ENCODE data around the gene SUPT16H.
"Not testable (repeated sequence)": the region's sequence is repeated elsewhere in the genome, so short reads cannot be mapped to it uniquely, and the experiment has no call there.

The SUPT16H gene

DNA sequence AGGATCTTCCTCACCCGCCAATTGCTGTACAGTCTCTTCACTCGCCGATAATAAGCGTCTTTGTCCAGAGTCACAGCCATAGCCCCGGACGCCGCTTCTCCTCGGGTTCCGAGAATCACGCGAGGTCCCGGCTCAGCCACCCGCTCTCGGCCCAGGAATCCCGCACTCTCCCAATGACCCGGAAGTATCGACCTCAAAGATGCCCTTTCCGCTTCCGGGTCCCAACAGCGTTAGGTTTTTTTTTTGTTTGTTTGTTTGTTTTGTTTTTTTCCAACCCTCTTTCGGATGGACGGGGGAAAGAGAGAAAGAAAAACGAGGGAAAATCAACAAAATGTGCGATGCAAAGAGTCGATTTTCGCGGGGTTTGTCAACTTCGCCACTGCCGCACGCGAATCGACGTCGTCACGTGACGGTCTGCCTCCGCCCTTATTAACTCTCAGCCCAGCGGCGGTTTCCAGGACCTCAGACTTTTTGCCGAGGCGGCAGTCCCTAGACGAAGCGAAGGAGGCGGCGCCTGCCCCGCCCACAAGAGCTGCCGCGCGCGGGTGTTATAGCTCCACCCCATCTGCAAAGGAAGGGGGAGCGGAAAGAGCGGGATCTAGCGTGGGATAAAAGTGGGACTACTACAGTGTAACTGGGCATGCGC is at the start of gene SUPT16H:
Gene SUPT16H (minus strand): TSS at position 172 of the 646 bp plus-strand sequence. CDS start 92 bp downstream, at position 80.
- DNase-seq: peak; percentile 98

DNA sequence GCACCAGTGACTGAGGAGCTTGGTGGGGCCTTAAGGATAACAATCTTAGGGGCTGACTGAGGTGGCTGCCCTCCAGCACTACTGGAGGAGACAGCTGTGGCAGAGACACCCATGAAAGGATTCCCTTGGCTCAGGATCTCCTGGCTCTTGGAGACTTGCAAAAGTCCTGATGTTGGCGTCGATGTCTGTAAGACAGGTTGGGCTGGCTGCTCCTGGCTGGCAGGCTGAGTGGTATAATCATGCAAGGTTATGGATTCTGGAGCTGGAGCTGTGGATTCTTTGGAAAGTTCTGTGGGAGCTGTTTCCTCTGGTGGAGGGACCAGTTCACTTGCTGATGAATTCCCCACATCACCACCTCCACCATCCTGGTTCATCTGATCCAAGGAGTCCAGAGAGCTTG is 47.3 kb upstream of the SUPT16H start:
- DNase-seq: no peak

DNA sequence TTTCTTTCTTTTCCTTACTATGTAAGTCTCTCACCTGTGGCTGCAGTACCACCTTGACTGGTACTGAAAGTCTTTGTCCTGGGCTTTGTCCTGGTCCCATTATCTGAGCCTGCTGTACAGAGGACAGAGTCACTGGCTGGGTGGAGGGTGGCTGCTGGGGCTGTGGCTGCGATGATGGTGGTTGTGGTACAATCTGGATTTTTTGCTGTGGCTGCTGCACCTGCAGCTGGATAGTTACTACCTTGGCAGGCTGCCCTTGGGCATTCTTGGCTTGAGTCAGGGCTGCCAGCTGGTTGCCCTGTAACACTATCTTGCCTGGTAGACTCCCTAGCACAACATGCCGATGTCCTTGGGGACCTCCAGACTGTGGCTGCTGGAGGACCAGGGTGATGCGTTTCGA is 45.1 kb upstream of the SUPT16H start:
- peak; percentile 75 for DNase-seq

DNA sequence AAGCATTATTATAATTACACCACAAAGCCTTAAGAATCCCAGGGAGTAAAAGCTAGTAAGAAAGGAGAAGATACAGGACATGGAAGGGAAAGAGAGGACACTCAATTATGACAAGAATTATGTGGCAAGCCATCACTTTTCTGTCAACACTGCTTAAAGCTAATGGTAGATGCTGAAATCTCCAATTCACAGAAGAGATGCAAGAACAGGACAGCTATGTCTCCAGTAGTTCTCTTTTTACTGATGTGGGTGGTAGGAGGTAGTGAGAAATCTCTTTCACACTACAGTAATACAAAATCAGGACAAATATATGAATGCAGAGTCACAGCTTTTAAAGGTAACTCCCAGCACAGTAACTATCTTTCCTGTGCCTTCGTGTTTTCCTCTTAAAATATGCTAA is 42.9 kb upstream of the SUPT16H start:
- DNase-seq: no peak

DNA sequence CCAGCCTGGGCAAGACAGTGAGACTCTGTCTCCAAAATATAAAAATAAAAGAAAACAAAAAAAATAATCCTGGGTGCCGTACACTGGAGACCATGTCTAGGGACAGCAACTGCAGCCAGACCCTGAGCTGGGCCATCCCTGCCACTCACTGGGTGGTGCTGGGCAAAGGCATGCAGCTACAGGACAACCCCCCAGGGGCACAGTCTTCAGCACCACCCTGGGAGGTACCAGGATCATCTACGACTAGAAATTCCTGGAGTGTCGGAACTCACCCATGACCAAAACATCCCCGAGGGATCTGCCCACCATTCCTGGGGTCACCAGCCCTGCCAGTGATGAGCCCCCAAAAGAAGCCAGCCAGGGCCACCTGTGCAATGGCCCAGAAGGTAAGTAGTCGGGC is 35.7 kb upstream of the SUPT16H start:
- DNase-seq: no peak

DNA sequence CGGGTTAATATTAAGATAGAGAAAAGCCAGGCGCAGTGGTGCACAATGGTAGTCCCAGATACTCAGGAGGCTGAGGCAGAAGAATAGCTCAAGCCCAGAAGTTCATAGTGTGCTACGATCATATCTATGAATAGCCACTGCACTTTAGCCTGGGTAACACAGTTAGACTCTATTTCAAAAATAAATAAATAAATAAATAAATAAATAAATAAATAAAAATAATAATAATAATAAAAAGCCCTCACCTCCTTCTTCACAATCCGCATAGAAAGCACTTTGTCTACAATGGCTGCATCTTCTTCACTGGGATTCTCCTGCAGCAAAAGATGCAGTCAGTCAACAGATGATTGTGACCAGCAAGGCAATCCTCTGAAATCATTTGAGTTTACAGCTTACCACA is 31.5 kb upstream of the SUPT16H start:
- no peak for DNase-seq

DNA sequence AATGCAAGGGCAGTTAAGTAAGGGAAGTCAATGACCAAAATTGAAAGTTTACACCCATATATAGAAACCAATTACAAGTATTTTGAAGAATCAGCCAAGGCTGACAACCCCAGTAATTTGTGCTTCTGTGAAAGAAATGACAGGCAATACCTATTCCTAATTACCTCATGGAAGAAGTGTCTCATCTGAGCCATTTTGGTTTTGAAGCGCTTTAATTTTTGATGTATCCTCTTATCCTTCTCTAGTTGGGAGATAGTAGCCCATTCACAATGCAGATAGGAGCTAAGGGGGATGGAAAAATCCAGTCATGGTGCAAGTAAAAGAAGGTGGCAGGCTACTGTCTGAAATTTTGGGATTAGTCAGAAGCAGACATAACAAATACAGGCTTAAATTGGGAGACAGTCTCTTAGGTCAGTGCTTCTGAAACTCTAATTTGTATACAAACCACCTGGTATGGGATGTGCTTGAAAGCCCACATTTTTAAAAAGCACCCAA is 30.4 kb upstream of the SUPT16H start:
- DNase-seq: no peak

DNA sequence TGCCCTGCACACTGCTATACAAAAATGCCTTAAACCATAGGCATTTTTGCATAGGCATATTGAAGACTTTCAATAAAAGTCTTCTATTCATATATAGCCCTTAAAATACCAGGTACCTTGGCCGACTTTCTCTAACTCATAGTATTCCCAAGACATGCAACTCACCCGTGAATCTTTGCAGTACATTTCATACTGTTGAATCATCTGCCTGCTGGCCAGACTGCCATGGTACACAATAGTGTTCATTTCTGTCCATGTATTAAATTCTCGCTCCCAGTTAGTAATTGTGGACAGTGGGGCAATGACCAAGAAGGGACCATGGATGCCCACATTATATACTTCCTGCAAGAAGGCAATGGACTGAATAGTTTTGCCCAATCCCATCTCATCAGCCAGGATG is 24.3 kb upstream of the SUPT16H start:
- DNase-seq: no peak

DNA sequence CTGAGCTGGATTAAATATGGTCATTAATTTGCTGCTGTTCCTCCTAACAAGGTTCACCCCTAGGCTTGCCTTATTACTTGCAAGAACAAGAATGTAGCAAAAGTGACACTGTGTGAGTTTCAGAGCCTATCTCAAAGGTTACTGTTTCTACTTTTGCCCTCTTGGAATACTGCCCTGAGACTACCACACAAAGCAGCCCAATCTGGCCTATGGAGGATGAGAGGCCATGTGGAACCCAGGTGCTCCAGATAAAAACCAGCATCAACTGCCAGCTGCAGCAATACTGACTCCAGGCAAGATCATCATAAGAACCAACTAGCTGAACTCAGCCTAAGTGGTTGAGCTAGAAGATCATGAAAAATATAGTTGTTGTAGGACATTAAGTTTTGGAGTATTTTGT is 22.4 kb upstream of the SUPT16H start:
- no peak for DNase-seq

DNA sequence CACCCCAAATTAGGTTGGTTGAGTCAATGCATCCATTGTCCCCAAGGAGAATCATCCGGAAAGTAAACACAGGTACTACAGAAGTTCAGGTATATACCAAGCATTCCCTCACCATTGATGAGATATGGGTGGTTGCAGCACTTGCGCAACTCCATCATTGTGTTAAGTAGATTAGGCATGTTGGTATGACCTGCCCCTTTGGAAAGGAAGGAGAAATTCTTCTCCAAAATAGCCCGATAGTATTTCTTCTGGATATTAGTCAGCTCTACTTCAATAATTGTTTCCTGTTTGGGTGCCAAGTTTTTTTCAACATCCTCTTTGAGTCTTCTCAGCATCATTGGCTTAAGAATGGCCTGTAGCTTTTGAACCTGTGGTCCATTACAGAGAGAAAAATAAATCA is 21.3 kb upstream of the SUPT16H start:
- DNase-seq: no peak

DNA sequence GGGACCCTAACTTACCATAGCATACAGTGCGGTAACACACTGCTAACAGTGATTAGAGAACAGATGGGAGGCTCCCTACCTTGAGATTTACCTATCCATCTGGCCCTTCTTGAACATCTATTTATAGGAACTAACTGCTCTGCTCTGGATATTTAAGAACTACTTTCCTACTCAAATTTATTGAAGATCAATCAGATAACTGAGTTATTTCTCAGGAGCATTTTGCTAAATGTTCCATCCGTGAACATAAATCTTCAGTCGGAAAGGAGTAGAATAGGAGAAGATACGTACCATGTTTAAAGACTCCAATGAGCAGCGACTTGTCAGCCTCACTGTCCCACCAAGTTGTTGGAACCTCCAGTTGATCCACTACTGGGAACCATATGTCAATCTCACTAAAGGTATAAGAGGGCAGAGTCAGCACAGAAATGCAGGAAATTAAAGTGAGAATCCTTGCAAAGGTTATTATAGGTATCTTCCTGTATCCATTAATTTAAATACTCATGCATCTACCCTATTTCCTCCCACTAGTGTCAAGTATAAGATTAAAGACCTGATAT is 15.6 kb upstream of the SUPT16H start:
- DNase-seq: no peak

DNA sequence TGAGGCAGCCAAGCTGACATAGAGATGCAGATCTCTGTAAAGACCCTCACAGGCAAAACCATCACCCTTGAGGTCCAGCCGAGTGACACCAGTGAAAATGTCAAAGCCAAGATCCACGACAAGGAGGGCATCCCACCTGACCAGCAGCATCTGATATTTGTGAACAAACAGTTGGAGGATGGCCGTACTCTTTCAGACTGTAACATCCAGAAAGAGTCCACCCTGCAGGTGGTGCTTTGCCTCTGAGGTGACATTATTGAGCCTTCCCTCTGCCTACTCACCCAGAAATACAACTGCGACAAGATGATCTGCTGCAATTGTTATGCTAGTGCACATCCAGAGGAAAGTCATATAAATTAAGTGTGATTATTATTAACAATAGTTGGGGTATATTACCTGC is 15.1 kb upstream of the SUPT16H start:
- no peak for DNase-seq

DNA sequence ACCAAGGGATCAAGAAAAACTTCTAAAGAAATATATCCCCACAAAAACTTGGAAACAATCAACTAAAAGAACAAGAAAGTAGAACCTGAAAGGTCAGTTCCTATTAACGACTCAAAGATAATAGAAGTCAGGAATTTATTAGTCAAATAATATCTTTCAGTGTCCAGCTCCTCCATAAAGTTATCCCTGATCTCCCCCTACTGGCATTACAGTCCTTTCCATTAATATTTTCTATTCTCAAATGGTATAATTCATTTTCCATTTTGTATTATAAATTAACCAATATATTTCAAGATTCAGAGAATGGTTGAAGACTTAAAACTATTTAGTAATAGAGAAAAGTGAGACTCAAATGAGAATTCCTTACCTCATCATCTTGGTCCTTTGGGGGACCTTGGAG is 11.6 kb upstream of the SUPT16H start:
- DNase-seq: no peak

DNA sequence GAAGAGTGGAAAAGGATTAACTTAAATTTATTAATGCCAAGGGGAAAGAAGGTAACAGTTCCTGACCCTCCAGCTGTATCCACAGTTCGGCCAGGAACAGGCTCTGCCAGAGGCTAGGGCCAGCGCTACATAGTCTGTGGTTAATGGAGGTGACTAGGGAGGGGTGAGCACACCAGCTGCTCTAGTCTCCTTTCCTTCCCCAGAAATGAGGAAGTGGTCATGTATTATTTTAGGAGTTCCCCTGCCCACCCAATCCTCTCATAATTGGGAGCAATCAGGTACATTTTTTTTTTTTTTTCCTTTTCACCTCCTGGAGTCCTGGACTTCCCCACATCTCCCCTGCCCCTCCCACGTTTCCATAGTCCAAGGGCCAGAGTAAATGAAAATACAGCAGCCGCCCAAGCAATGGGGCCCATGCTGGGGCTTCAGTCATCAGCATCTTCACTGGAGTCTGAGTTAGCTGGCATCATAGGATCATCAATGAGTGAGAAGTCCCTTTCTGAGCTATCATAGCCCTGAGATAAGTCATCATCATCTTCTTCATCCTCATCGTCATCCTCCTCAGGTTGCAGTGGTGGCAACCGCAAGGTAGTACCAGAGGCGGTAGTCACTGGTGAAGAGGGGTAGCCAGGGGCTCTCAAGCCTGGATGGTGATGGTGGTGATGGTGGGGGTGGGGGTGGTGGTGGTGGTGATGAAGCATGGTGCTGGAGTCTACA is 1.5 kb upstream of the SUPT16H start:
- no peak for DNase-seq

DNA sequence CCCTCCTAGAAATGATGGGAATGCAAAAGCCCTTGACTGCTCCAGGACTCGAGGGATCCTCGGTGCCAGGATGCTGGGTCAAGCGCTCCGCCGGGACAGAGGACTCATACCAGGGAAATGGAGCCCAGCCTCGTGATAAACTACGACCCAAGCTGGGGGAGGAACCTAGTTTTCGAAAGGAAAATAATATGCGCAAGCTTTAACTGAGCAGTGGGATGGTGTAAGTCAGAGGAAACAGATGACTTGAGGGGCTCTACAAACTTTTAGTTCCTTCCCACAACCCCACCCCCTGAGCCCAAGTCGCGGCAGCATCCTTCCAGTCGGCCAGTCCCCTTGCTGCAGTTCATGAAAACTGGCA is 654 bp upstream of the SUPT16H start:
- DNase-seq: no peak

DNA sequence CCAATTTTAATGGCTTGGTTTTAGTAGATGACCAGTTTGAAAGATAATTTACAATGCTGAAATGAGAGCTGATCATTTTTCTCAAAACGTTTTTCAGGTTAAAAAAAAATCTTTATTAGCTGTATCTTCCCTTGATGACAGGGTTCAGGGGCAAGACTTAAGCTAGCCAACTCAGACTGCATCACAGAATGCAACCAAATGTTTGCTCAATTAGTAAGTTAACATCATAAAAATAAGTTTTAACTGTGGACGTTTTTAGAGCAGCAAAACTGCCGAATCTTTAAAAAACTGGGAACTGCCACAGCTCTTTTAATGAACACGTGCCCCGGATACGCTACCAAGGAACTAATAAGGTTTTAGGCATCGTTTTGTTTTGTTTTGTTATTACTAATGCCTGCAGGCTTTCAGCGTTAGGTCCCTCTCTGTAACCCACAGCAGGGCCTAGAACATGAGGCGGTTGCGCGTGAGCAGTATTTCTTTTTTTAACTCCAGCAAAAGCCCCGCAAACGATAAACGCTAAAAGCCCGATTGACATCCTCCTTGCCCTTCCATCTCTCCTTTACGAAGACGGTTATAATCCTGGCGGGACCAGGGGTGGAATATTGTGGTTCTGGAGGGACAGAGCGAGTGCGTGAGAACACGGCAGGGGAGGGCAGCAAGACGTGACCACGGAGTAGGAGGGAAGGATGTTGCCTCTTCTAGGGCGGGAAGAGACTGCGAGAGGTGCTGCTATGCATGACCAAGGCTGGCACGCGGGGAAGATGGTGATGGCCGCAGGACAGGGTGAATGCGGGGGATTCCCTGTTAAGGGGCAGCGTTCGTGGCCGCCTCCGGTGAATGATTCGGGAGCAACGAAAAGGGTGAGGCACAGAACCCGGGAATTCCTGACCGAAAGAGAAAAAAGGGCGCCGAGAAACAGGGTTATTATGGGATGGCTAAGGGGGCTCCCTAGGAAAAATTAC is 652 bp downstream of the SUPT16H start:
- DNase-seq: peak; percentile 63

DNA sequence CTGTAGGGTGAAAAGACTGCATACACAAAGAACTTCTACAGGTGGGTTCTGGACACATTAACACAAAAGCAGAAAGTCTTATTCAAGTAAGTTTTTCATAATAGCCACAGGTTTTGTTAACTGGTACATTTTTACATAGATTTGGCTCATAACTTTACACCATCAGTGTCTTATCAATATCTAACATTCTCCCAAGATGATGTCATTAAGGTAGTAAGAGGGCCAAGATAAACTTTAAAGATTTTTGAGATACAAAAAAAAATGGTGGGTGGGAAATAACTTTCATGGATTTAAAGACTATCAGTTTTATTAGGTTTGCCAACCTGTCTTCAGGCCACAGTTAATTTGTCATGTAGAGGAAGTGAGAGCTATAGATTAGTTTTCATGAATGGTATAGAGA is 1.7 kb downstream of the SUPT16H start:
- DNase-seq: no peak

DNA sequence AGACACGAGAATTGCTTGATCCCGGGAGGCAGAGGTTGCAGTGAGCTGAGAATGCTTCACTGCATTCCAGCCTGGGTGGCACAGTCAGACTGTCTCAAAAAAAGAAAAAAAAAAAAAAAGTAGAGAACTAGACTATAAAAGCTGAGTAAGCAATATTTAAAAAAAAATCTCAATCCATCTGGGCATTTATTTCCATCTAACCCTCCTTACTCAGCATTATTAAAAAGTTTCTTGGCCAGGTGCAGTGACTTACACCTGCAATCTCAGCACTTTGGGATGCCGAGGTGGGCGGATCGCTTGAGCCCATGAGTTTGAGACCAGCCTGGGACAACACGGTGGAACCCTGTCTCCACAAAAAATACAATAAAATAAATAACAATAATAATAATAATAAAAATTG is 4.5 kb downstream of the SUPT16H start:
- DNase-seq: no peak

DNA sequence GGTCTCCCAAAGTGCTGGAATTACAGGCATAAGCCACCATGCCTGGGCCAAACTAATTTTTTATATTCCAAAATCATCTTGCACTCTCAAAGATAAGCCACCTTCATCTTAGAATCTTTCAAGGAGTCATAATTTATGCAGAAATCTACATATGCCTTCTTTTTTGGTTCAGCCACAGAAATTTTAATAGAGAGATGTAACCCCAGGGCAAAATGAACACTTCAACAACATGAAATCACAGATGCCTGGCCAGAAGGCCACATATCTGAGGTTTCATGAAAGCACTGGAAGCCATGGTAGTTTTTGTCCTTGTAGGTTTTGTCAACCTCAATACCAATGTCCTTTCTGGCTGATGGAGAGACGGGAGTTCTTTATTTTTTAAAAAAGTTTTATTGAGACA is 9.8 kb downstream of the SUPT16H start:
- no peak for DNase-seq

DNA sequence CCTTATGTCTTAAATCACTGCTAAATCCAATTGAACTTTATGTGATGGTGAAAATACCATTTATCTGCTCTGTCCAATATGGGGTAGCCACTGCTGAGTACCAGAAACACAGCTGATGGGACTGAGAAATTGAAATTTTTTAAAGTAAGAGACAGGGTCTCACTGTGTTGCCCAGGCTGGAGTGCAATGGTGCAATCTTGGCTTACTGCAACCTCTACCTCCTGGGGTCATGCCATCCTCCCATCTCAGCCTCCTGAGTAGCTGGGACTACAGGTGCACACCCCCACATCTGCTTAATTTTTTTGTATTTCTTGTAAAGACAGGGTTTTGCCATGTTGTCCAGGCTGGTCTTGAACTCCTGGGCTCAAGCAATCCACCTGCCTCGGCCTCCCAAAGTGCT is 11.0 kb downstream of the SUPT16H start:
- DNase-seq: not testable (repeated sequence)

DNA sequence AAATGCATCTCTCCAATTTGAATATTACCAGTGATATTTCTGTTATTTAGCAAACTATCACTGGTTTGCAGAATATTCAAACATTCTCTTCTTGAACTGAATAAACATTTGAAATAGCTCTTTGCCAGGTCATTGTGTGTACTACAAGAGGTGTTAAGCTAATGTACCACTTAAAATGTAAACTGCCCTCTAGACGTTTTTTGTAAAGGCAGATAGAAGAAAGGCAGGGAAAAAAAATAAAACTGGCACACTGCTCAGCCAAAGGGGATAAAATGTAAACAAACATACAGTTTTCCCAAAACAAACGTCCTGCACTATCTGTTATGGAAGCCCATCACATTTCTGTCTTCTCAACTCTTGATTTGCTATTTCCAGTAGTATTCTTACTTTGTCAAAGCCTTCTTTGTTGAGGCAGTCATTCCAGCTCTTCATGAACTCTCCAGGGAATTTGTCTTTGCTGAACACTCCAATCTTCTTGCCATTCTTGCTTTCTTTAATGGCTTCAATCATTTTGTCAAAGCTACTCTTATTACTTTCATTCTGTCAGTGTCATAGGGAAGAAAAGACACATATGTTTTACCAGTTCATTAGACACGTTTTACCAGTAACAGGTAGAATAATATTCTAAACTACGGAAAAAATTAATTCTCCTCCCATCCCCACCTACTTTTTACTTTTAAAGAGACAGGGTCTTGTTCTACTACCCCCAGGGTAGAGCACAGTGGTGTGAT is 13.7 kb downstream of the SUPT16H start:
- DNase-seq: no peak

DNA sequence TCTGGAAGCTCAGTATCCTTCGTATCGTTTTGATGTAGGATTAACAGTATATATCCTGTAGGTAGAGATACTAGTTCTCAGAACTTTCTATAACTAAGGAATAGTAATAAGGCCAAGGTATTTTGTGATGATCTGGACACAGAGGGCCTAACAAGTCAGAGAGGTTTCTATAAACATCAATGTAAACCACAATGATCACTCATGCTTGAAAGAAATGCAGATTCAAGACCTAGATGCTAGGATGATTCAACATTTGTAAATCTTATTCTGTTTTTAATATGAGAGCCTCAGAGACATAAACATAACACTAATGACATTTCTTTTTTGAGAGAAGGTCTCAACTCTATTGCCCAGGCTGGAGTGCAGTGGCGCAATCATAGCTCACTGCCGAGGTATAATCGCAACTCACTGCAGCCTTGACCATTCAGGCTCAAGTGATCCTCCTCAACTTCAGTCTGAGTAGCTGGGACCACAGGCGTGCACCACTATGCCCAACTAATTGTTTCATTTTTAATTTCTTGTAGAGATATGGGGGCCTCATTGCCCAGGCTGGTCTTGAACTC is 16.2 kb downstream of the SUPT16H start:
- no peak for DNase-seq

Measured in NCI-H1694 treated with DMSO at 0.1 percent for 48 hours (cell line).